ENCODE results near the gene EZH2. TPM values are rescaled to one million over a fixed set of nuclear protein-coding genes. Genes with fewer than 3 reads are reported as not detected.

Gene EZH2
- total RNA-seq, 4 donors from 2014 or later, result 1.7 to 5.8 (median 2.4) TPM

- TF ChIP-seq CTCF (IDR thresholded peaks at IDR 0.05), result no peak
- DNase-seq (ENCODE audit: low spot score) (no peak), ATAC-seq (ENCODE audit: low FRiP score) (no peak)
These were observed 87.2 kb downstream of the EZH2 start for GRCh38 chr7:148796841-148797240.

- no peak for ATAC-seq (ENCODE audit: low FRiP score)
- no peak for DNase-seq (ENCODE audit: low spot score)
- TF ChIP-seq CTCF (IDR thresholded peaks at IDR 0.05), result no peak
These were observed 89.6 kb downstream of the EZH2 start for GRCh38 chr7:148794476-148794875.

- TF ChIP-seq CTCF (IDR thresholded peaks at IDR 0.05), result no peak
- no peak for DNase-seq (ENCODE audit: low spot score)
- ATAC-seq (ENCODE audit: low FRiP score), result peak; percentile 48
These were observed 90.5 kb downstream of the EZH2 start for GRCh38 chr7:148793590-148793989.

- ATAC-seq (ENCODE audit: low FRiP score), result no peak
These were observed 92.5 kb downstream of the EZH2 start for GRCh38 chr7:148791546-148791945.

GRCh38 chr7:148790850-148791249 lies 93.2 kb downstream of the EZH2 start:
- no peak for ATAC-seq (ENCODE audit: low FRiP score)
- TF ChIP-seq CTCF (IDR thresholded peaks at IDR 0.05), result no peak
- DNase-seq (ENCODE audit: low spot score), result no peak

More at GRCh38 chr7:148791546-148791945, 92.5 kb downstream of the EZH2 start:
- no peak for DNase-seq (ENCODE audit: low spot score)
- TF ChIP-seq CTCF (IDR thresholded peaks at IDR 0.05), result no peak

GRCh38 chr7:148790131-148790726 lies 93.9 kb downstream of the EZH2 start:
- no peak for TF ChIP-seq CTCF (IDR thresholded peaks at IDR 0.05)
- DNase-seq (ENCODE audit: low spot score) (no peak), ATAC-seq (ENCODE audit: low FRiP score) (no peak)

- no peak for DNase-seq (ENCODE audit: low spot score)
- ATAC-seq (ENCODE audit: low FRiP score), result no peak
- TF ChIP-seq CTCF (IDR thresholded peaks at IDR 0.05), result no peak
These were observed 94.9 kb downstream of the EZH2 start for GRCh38 chr7:148789220-148789619.

Data from omental fat pad (tissue), 4 donors.